ENCODE results near the gene TANGO2. TPM values are rescaled to one million over a fixed set of nuclear protein-coding genes. Genes with fewer than 3 reads are reported as not detected.

The TANGO2 gene
- total RNA-seq, 4 donors from 2014 or later: 12.4 to 36.1 (median 19.8) TPM

DNA sequence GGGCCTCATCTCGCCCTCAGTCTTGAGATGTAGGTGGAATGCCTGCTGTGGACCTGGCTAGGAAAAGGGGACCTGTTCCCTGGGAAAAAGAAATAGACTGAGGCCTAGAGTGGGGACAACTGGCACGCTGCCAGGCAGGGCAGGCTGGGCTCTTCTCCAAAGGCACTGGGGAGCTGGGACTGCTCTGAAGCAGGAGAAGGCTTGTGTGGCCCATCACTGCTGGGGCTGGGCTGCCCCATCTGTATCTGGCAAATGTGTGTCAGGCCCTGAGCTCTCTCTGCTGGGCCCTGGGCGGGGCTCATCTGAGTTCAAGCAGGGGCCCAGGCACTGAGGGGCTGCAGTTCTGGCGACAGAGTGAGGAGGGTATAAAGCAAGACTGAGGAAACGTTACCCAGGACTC, 37.2 kb upstream of the TANGO2 start:
- 65 to 70% methylated on average over 5 of the region's 5 CpGs for WGBS, 2 donors
- no peak for TF ChIP-seq POLR2A (IDR thresholded peaks at IDR 0.05)
- TF ChIP-seq, protein P1, sequence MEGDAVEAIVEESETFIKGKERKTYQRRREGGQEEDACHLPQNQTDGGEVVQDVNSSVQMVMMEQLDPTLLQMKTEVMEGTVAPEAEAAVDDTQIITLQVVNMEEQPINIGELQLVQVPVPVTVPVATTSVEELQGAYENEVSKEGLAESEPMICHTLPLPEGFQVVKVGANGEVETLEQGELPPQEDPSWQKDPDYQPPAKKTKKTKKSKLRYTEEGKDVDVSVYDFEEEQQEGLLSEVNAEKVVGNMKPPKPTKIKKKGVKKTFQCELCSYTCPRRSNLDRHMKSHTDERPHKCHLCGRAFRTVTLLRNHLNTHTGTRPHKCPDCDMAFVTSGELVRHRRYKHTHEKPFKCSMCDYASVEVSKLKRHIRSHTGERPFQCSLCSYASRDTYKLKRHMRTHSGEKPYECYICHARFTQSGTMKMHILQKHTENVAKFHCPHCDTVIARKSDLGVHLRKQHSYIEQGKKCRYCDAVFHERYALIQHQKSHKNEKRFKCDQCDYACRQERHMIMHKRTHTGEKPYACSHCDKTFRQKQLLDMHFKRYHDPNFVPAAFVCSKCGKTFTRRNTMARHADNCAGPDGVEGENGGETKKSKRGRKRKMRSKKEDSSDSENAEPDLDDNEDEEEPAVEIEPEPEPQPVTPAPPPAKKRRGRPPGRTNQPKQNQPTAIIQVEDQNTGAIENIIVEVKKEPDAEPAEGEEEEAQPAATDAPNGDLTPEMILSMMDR (IDR thresholded peaks at IDR 0.05): no peak

DNA sequence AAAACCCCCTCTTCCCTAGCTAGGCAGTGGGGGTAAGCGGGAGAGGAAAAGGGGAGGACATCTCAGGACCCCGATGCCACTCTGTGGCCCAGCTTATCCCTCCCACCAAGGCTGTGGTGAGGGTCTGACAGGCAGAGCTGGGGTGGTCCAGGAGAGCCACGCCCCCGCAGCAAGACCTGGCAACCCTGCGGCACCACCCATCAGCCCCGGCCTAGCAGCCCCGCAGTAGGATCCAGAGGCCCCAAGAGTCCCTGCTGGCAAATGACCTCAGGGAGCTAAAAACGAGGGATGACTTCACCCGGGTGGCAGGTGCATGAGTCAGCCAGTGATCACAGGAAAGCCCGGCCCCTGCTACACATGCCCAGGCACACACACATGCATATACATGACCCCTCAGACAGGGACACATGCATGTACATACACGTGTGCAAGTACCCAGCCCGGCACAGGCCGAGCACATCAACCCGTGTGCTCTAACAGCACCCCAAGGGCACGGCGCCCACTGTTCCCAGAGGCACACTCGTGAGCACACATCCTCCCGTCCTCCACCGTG, 36.6 kb upstream of the TANGO2 start:
- DNase-seq (ENCODE audit: low spot score in 2 of 2): peak in 1 of 2 donors; percentile 54
- no peak for TF ChIP-seq POLR2A (IDR thresholded peaks at IDR 0.05)
- TF ChIP-seq, protein P1 (IDR thresholded peaks at IDR 0.05): no peak
- H3K4me3 ChIP-seq (ENCODE audit: low read depth, poor library complexity, severe bottlenecking): no peak overlapping the region
- intact Hi-C loops (cut with DNase I; ENCODE audit: low total_unique reads): no loop called here
- 40 to 57% methylated on average over 15 to 18 of the region's 19 CpGs for WGBS, 2 donors

More for the DNA sequence above, 37.2 kb upstream of the TANGO2 start:
- no peak overlapping the region for H3K4me3 ChIP-seq (ENCODE audit: low read depth, poor library complexity, severe bottlenecking)
- intact Hi-C loops (cut with DNase I; ENCODE audit: low total_unique reads): no loop called here
- DNase-seq (ENCODE audit: low spot score in 2 of 2): no peak

DNA sequence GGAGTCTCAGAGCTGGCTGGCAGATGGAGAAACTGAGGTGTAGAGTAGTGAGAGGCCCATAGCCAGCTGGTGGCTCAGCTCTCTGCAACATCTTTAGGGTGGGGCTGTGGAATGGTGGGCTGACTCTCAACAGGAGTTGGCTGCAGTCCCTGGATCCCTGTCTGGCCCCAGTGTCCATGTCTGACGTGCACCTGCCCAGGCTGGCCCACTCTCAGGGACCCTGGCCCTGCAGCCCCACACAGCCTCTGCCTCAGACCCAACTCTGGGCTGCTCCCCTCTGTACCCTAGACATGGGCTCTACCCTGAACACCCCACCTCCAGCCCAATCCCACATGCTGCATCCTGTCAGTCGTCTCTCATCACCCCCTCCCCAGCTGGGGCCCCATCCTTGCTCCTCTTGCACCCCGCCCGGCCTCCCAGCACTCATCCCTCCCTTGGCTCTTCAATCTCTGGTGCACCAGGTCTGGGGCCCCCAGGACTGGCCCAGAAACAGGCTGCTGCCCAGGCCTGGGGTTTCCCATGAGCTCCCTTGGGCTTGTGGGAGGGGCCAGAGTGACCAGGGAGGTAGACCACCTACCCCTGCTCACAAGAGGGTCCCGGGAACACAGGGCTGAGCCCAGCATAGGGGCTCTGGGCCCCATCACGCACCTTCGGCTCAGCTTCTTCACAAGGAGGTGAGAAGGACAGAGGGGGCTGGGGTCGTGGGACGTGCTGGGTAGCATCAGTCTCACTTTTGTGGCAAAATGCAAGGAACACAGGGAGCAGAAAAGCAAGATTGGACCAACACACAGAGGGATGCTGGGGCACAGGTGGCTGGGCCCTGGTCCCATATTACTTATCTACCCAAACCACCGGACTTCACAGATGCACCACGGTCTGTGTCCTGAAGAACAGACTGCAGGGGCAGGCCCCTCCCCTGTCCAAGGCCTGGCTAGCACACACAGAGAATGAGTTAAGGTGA, 35.8 kb upstream of the TANGO2 start:
- TF ChIP-seq, protein P1 (IDR thresholded peaks at IDR 0.05): no peak
- no peak for TF ChIP-seq POLR2A (IDR thresholded peaks at IDR 0.05)
- 75 to 82% methylated on average over 11 of the region's 11 CpGs for WGBS, 2 donors
- intact Hi-C loops (cut with DNase I; ENCODE audit: low total_unique reads): no loop called here
- no peak overlapping the region for H3K4me3 ChIP-seq (ENCODE audit: low read depth, poor library complexity, severe bottlenecking)
- DNase-seq (ENCODE audit: low spot score in 2 of 2): no peak

DNA sequence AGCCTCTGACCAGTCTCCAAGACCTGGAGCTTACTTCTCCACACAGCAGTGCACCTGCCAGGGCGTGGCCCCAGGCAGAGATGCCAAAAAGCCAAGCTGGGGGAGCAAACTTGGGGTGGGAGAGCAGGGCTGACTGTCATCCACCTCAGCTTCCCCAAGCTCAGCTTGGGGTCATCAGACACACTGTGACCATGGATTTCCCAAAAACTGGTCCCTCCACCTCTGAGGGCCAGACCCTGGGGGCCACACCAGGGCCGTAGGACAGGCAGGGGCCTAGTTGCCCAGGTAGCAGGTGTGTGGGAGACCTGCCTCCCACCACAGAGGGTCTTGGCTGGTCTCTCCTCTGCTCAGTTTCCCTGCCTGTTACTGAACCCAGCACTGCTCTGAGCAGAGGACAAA, 34.9 kb upstream of the TANGO2 start:
- no peak overlapping the region for H3K4me3 ChIP-seq (ENCODE audit: low read depth, poor library complexity, severe bottlenecking)
- intact Hi-C loops (cut with DNase I; ENCODE audit: low total_unique reads): no loop called here
- DNase-seq (ENCODE audit: low spot score in 2 of 2): no peak
- WGBS, 2 donors: 25 to 38% methylated on average over 2 of the region's 2 CpGs
- no peak for TF ChIP-seq POLR2A (IDR thresholded peaks at IDR 0.05)
- TF ChIP-seq, protein P1 (IDR thresholded peaks at IDR 0.05): no peak

DNA sequence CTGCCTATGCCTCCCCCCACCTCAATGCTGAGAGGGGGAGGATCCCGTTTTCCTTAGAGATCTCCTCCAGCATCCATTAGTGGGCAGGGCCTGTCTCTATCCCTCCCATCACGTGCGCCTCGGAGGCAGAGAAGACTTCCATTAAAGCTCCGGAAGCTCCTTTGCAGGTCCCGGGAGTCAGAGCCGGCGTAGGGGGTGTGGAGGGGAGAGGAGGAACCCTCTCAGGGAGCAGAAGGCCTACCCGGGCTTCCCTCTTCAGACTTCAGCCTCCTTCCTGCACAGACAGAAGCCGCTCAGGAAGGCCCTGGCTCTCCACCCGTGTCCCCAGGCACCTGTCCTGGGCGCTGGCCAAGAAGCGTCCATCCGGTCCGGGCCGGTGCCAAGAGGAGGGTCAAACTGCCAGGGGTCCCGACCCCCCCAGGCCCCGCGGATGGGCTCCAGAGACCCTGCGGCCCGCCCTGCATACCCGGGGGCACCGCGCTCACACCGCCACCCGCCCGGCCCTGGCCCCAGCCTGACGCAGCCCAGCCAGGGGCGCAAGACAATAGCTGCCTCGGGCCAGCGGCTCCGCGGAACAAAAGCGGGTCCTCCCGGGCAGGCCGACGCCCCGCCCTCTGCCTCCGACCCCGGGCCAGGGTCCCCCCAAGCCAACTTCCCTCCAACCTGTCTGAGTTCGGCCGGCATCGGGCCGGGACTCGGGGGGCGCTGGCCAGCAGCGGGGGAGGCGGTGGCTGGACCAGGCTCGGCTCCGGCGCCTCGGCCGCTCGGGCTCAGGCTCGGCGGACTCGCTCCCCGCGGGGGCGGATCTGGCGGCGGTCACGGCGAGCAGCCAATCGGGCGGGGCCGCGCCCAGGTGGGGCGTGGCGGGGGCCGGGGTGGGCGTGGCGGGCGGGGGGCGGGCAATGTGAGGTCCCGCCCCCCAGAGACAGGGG, 34.2 kb upstream of the TANGO2 start:
- no peak for TF ChIP-seq POLR2A (IDR thresholded peaks at IDR 0.05)
- TF ChIP-seq, protein P1 (IDR thresholded peaks at IDR 0.05): no peak
- 0% methylated on average over 11 to 46 of the region's 76 CpGs for WGBS, 2 donors
- peak in 1 of 2 donors; percentile 95 for DNase-seq (ENCODE audit: low spot score in 2 of 2)
- intact Hi-C loops (cut with DNase I; ENCODE audit: low total_unique reads): no loop called here
- peak overlapping the region; percentile 39 for H3K4me3 ChIP-seq (ENCODE audit: low read depth, poor library complexity, severe bottlenecking)

All from lower leg skin (tissue), 4 donors.